HK-2 (cell line): ENCODE measurements around the gene CPEB2.

Source experiments
- DNase-seq: peaks from one replicate; pipeline ENCODE4 v3.0.0-alpha.2; 2018; ENCODE audit not compliant: unreplicated experiment

The CPEB2 gene

DNA sequence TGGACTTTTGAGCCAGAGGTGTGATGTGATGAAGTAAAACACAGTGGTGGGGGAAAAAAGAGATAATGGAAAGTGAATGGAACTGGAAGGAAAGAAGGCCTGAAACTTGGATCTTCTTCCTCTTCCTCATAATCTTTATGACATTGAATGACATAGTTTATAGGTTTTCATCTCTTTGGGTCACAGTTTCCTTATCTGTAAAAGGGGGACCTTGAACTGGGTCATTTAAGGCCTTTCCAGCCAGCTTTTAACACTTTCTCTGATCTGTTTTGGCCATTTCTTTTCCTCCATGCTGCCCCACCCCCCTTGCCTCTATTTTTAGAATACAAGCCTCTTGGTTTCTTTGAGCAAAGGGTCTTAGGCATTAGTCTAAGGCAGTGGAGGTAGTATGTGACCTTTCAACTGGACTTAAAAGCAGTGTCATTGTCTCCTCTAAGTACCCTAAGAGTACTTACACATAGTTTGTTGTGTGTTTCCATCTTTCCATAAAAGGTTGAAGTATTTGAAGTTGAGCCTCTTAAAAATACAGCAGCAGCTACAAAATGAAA is 7.8 kb downstream of the CPEB2 start:
- DNase-seq, result no peak

GRCh38 chr4:15011166-15011565 is 8.9 kb downstream of the CPEB2 start:
- no peak for DNase-seq

GRCh38 chr4:15012017-15012788 is 9.9 kb downstream of the CPEB2 start:
- DNase-seq, result no peak

DNA sequence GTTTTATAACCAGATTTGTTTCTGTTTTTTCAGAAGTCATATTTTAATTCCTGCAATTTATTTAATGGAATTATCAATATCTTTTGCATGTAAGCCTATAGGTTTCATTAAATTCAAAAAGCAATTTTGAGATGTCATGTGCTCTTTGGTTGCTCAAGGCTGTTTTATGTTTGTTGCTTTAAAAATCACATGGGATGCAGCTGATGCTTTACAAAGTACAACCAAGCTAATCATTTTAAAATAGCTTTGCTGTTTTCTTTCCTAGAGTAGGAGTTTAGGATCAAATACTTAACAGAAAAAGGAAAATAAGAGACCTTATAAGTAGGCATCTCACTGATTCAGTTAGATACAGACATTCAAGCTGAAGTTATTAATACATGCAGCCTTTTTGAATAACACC is 11.3 kb downstream of the CPEB2 start:
- DNase-seq, result no peak

- DNase-seq, result no peak
These were observed 12.9 kb downstream of the CPEB2 start for GRCh38 chr4:15015170-15015569.

- no peak for DNase-seq
These were observed 16.1 kb downstream of the CPEB2 start for GRCh38 chr4:15018361-15018760.

GRCh38 chr4:15020502-15021286 is 18.4 kb downstream of the CPEB2 start:
- no peak for DNase-seq

DNA sequence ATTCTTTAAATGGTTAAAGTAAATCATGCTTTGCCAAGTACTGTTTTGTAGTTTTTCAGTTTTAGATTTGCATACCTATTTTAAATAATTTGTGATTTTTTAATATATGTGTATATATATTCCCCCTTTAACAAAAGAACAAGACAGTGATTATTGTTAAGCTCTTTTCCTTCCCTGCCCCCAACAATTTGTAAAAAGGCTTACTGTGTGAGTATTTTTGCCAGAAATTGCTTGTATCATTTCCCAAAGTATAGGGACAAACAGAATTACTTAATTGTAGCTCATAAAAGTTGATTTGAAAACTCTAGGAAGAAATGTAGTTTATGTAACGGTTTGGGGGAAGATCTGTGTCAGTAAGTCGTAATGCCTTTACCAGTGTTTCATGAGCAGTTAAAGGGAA is 19.0 kb downstream of the CPEB2 start:
- DNase-seq, result no peak

DNA sequence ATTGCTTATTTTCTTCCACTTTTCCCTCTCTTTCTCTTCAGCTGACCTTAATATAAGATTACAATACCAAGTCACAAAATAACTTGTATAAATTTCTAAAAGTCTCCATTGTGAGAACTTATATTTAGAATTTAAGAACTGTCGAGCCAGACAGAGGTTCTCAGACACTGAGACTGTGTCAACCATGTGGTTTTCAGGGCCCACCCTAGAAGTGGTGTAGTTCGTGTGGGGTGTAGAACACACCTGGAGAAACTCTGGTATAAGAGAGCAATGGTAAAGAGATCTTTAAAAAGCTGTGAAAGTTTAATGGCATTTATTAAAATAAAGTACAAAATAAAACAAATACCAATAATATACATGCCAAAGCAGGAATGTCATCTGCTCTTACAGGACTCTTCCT is 19.7 kb downstream of the CPEB2 start:
- DNase-seq, result no peak

DNA sequence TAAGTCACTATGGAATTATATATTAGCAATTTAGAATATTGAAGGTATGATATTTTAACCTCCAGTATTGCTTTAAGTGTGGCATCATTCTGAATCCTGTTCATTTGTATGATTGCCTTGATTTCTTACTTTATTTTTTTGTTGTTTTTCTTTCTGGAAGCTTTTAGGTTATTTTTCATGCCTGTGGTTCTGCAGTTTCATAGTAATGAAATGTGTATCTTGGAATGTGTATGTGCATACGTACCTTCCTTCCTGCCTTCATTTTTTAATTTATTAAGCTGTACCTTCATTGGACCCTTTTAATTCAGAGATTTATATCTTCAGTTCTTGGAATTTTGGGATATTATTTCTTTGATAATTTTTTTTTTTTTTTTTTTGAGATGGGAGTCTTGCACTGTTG is 22.1 kb downstream of the CPEB2 start:
- no peak for DNase-seq

DNA sequence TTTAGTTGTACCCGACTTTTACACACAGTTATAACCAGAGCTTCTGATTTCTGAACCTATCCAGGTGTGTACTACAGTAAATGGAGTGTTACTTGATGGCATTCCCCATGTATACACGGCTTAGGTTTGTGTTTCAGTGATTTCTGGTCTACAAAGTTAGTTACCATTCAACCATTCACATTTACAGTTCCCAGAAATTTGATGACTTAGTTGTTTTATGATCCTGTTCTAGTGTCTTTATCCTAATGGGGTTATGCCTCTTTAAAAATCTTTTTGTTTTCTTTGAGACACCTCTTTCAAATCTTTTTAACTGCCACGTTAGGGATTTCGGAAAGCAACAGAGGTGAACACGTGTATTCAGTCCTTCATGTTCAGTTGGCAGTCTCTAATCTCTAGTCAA is 23.4 kb downstream of the CPEB2 start:
- no peak for DNase-seq

DNA sequence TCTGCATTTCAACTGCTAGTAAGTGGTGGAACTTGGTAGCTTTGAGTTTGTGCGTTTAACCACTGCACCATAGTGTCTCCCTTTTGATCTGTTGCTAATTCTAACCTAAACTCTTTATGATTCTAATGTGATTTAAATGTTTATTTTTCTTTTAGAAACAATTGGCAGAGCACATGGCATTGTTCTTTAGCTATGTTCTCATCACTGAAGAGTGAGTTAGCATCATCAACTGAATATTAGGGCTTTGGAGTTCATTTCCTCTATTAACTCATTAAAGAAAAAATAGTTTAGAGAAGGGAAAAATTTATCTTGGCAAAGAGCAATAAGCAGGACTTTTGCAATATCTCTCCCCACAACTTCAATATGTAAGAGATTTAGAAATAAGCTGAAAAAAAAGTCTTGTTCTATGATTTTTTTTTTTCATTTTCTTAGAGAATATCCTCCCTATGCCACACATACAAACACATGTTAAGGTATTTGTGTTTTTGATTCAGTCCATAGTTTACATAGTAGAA is 25.7 kb downstream of the CPEB2 start:
- DNase-seq, result no peak

GRCh38 chr4:15031197-15031596 is 28.9 kb downstream of the CPEB2 start:
- no peak for DNase-seq

- no peak for DNase-seq
These were observed 29.9 kb downstream of the CPEB2 start for GRCh38 chr4:15031993-15032675.

- no peak for DNase-seq
These were observed 31.9 kb downstream of the CPEB2 start for GRCh38 chr4:15034071-15034764.

- DNase-seq, result no peak
These were observed 32.9 kb downstream of the CPEB2 start for GRCh38 chr4:15035159-15035558.

- no peak for DNase-seq
These were observed 35.8 kb downstream of the CPEB2 start for GRCh38 chr4:15037923-15038541.

DNA sequence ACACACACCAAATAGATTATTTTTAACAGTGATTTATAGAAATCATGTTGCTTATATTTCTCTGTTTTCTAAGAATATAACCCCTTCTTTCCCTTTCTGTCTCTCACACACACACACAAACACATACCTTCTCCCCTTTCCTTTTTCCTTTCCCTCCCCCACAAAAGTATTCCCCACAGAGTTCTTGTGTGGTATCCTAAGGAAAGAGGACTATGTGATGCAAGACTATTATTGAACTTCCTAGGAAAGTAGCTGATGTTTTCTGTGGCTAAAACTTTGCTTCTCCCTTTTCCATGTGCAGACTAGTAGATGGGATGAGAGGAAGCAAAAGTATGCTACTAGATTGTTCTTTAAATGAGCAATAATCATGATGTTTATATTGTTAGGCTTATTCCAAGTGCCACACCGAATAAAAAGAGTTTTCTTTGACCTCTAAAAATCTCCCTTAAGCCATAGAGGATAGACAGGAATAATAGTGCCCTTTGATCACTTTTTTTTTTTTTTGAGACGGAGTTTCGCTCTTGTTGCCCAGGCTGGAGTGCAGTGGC is 38.7 kb downstream of the CPEB2 start:
- no peak for DNase-seq

DNA sequence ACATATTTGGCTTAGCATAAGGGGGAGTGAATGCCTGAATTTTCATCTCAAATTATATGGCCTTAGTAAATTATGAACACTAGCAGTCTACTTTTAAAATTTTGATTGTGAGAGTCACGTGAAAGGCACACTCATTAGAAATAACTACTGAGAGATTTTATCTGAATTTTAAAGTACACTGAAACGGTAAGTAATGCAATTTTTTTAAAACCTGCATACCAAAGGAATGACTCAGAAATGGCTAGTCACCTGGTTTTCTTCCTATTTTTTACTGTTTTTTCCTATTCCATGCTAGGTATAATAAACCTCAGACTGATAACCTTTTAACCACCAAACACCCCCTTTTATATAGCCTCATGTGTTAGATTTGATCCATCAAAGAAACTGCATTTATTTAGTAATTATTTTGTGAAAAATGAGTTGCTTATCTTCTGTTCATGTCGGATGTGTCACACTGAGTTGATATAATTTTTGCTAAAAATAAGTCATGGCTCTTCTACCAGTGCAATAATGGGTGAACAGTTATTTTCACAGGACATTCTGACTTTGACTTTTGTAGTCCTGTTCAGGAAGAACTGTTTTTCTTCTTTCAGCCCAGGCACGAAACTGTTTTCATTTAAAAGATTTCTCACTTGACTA is 40.4 kb downstream of the CPEB2 start:
- DNase-seq, result no peak

DNA sequence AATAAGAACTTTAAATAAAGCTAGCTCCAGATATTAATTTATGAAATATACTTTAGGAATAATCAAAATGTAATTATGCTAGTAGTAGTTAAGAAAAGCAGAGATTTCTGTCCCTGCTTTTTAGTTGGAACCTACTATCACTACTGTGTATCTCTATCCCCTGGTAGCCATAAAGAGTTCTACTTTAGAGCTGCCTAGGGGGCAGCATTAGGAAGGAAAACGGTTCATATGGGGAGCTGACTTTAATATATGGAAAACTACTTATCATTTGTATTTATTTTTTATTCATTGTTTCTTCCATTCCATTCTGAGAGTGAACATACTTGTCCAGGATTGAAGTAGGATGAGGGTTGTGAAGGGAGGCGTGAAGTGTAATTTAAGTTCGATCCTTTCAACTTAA is 40.9 kb downstream of the CPEB2 start:
- DNase-seq, result no peak
